ENCODE data around the gene AGBL4.

DNA sequence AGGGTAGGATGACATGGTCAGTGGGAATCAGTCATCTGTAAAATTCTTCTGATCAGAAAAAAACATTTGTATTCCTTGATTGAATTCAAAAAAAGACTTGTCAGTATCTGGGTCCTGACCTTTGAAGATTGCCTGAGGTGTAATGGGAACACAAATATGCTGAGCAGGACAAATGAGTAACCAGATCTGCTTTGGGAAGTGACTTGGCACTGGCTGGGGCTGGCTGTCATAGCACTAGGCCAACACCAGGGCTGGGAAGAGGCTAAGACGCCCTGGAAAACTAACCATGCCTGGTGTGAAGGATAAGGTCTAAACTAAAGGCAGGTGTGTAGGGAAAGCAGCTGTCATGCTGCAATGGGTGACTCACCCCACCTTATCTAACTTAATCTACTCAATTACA is 794.2 kb downstream of the AGBL4 start:
- TF ChIP-seq, protein P1, sequence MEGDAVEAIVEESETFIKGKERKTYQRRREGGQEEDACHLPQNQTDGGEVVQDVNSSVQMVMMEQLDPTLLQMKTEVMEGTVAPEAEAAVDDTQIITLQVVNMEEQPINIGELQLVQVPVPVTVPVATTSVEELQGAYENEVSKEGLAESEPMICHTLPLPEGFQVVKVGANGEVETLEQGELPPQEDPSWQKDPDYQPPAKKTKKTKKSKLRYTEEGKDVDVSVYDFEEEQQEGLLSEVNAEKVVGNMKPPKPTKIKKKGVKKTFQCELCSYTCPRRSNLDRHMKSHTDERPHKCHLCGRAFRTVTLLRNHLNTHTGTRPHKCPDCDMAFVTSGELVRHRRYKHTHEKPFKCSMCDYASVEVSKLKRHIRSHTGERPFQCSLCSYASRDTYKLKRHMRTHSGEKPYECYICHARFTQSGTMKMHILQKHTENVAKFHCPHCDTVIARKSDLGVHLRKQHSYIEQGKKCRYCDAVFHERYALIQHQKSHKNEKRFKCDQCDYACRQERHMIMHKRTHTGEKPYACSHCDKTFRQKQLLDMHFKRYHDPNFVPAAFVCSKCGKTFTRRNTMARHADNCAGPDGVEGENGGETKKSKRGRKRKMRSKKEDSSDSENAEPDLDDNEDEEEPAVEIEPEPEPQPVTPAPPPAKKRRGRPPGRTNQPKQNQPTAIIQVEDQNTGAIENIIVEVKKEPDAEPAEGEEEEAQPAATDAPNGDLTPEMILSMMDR (IDR thresholded peaks at IDR 0.05): no peak
- TF ChIP-seq POLR2A (IDR thresholded peaks at IDR 0.05): no peak

Data from lower leg skin (tissue), 3 donors.